ENCODE data around the gene TNS1.

The TNS1 gene

GRCh38 chr2:217998926-217999594 lies 3.7 kb downstream of the TNS1 start:
- no peak for FAIRE-seq

- no peak for FAIRE-seq
Measured at GRCh38 chr2:217997510-217997909, 5.3 kb downstream of the TNS1 start.

- FAIRE-seq, result no peak
Measured at GRCh38 chr2:217996361-217996760, 6.4 kb downstream of the TNS1 start.

GRCh38 chr2:217995731-217996231 lies 7.0 kb downstream of the TNS1 start:
- no peak for FAIRE-seq

- no peak for FAIRE-seq
Measured at GRCh38 chr2:217994776-217995274, 8.0 kb downstream of the TNS1 start.

GRCh38 chr2:217993817-217994463 lies 8.9 kb downstream of the TNS1 start:
- FAIRE-seq, result no peak

GRCh38 chr2:217993138-217993537 lies 9.7 kb downstream of the TNS1 start:
- no peak for FAIRE-seq

- FAIRE-seq, result no peak
Measured at GRCh38 chr2:217992061-217992460, 10.7 kb downstream of the TNS1 start.

- no peak for FAIRE-seq
Measured at GRCh38 chr2:217990791-217991465, 11.9 kb downstream of the TNS1 start.

- FAIRE-seq, result no peak
Measured at GRCh38 chr2:217990389-217990788, 12.4 kb downstream of the TNS1 start.

GRCh38 chr2:217989221-217989948 lies 13.4 kb downstream of the TNS1 start:
- FAIRE-seq, result no peak

- no peak for FAIRE-seq
Measured at GRCh38 chr2:217988840-217989204, 14.0 kb downstream of the TNS1 start.

- peak; percentile 54 for FAIRE-seq
Measured at GRCh38 chr2:217988014-217988839, 14.6 kb downstream of the TNS1 start.

GRCh38 chr2:217987391-217987790 lies 15.4 kb downstream of the TNS1 start:
- FAIRE-seq, result no peak

- FAIRE-seq, result no peak
Measured at GRCh38 chr2:217986256-217986961, 16.4 kb downstream of the TNS1 start.

GRCh38 chr2:217983276-217984233 lies 19.2 kb downstream of the TNS1 start:
- no peak for FAIRE-seq

GRCh38 chr2:217981971-217982370 lies 20.8 kb downstream of the TNS1 start:
- no peak for FAIRE-seq

GRCh38 chr2:217981084-217981730 lies 21.6 kb downstream of the TNS1 start:
- no peak for FAIRE-seq

- no peak for FAIRE-seq
Measured at GRCh38 chr2:217980591-217980990, 22.2 kb downstream of the TNS1 start.

GRCh38 chr2:217980036-217980435 lies 22.8 kb downstream of the TNS1 start:
- FAIRE-seq, result no peak
